PC-3 (cell line): ENCODE results near the gene ADRA2B.

Experiments used
- EZH2 ChIP-seq: fragments of 300-600 bp; sonication (generic); IDR thresholded peaks from one replicate; pipeline ENCODE4 v1.6.1; 2017; ENCODE audit warnings: antibody characterized with exemption, mild to moderate bottlenecking, low read length; ENCODE audit not compliant: unreplicated experiment
- EZH2phosphoT487 ChIP-seq: fragments of 300-600 bp; sonication (generic); IDR thresholded peaks from 2 replicates; pipeline ENCODE4 v1.6.1; 2018; ENCODE audit warnings: mild to moderate bottlenecking, antibody characterized with exemption, low read length, borderline replicate concordance
- TF ChIP-seq, protein P1 (sequence below): fragments of 300-600 bp; sonication (generic); conservative IDR thresholded peaks from 2 replicates; pipeline ENCODE4 v1.5.1; 2017; ENCODE audit warnings: antibody characterized with exemption, low read depth, mild to moderate bottlenecking, low read length

DNA sequence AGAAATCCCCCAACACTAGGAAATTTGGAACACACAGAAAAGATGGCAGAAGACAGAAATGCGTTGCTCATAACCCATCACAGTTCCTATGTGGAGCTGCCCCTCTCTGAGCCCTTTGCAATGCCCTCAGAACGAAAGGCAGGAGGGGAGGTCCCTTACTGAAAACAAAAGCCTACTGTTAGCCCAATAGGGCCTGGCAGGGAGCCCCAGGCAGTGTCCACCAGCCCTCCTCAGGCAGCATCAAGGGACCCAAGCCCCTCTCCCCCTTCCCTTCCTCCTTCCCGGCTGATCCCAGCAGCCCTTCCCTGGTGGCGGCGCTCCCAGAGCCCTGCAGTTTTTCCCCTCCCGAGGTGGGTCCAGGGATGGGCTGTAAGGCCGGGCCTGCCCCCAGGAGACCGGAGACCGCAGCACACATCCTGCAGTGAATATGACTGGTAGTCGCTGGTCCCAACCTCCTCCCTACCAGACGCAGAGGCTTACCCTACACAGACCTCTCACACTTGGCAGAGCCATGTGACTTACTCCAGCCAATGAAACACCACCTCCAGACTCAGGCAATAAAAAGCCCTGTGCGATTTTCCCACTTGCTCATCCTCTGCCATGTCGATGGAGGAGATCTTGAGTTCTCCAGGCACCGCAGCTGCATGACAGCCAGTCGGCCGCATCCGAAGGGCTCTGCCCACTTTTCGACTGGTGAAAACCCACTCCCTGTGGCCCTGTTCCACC is 48.3 kb upstream of the ADRA2B start:
- TF ChIP-seq, protein P1, sequence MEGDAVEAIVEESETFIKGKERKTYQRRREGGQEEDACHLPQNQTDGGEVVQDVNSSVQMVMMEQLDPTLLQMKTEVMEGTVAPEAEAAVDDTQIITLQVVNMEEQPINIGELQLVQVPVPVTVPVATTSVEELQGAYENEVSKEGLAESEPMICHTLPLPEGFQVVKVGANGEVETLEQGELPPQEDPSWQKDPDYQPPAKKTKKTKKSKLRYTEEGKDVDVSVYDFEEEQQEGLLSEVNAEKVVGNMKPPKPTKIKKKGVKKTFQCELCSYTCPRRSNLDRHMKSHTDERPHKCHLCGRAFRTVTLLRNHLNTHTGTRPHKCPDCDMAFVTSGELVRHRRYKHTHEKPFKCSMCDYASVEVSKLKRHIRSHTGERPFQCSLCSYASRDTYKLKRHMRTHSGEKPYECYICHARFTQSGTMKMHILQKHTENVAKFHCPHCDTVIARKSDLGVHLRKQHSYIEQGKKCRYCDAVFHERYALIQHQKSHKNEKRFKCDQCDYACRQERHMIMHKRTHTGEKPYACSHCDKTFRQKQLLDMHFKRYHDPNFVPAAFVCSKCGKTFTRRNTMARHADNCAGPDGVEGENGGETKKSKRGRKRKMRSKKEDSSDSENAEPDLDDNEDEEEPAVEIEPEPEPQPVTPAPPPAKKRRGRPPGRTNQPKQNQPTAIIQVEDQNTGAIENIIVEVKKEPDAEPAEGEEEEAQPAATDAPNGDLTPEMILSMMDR: no peak
- TF ChIP-seq EZH2phosphoT487 (no peak), EZH2 (no peak)
